B cell (primary cell): Measurements from ENCODE around the gene BPIFB1. TPM values are rescaled to one million over a fixed set of nuclear protein-coding genes. Genes with fewer than 3 reads are reported as not detected.

Source experiments
- ATAC-seq: fragments of 200-7000 bp; cut with Tn5 transposase; one replicate; pipeline ENCODE4 v1.10.0; 2021; ENCODE audit warnings: low read depth, mild to moderate bottlenecking, moderate number of reproducible peaks, moderate library complexity
- CTCF ChIA-PET: fragments of 350-600 bp; sonication (Branson Sonifier 250); formaldehyde crosslinking; loops from one replicate; lab custom pipeline; 2021; ENCODE audit warnings: antibody characterized with exemption, inconsistent platforms; lab: Charles Lee
- POLR2A ChIA-PET: fragments of 350-600 bp; sonication (Branson Sonifier 250); formaldehyde crosslinking; loops from one replicate; lab custom pipeline; 2021; ENCODE audit warnings: antibody characterized with exemption; lab: Charles Lee
- DNase-seq: peaks from one replicate; pipeline ENCODE4 v3.0.0; 2013
- H2AFZ ChIP-seq: 2 replicates; pipeline ENCODE4 v1.6.1; 2012; ENCODE audit warnings: mild to moderate bottlenecking, low read depth, low read length; ENCODE audit not compliant: insufficient read depth, poor library complexity, severe bottlenecking
- H3K27ac ChIP-seq, 2 donors: 1 replicate in 1 of 2; 2 replicates in 1 of 2; pipeline ENCODE4 v1.5.1; 2012 to 2013; ENCODE audit warnings: low read length in 2 of 2, mild to moderate bottlenecking in 2 of 2, moderate library complexity in 1 of 2
- H3K27me3 ChIP-seq, 4 experiments: fragments of 200-600 bp in 1 of 4; sonication (generic) in 1 of 4; replicated peaks in 1 of 4; 1 replicate in 2 of 4; 2 replicates in 2 of 4; pipeline versions ENCODE4 v1.6.1 to v1.7.0; 2013 to 2016; ENCODE audit warnings: low read length in 3 of 4, mild to moderate bottlenecking in 2 of 4, mixed read lengths in 1 of 4, moderate library complexity in 1 of 4; ENCODE audit not compliant: insufficient read depth in 4 of 4, control insufficient read depth in 3 of 4; ENCODE audit errors: control extremely low read depth in 1 of 4
- H3K36me3 ChIP-seq, 2 experiments: replicated peaks in 1 of 2; 1 replicate in 1 of 2; 2 replicates in 1 of 2; pipeline versions ENCODE4 v1.6.1 to v1.7.1; 2013; ENCODE audit warnings: low read length in 1 of 2; ENCODE audit not compliant: insufficient read depth in 2 of 2, control insufficient read depth in 1 of 2; ENCODE audit errors: control extremely low read depth in 1 of 2, extremely low read depth in 1 of 2
- H3K4me1 ChIP-seq, 2 donors: fragments of 200-600 bp in 1 of 2; sonication (generic) in 1 of 2; 1 replicate in 1 of 2; 2 replicates in 1 of 2; pipeline versions ENCODE4 v1.5.1 to v1.6.1; 2013 to 2017; ENCODE audit warnings: low read length in 2 of 2; ENCODE audit not compliant: control insufficient read depth in 2 of 2, insufficient read depth in 2 of 2
- H3K4me2 ChIP-seq: replicated peaks from 2 replicates; pipeline ENCODE3; 2012; ENCODE audit warnings: mild to moderate bottlenecking, low read depth, low read length; ENCODE audit not compliant: poor library complexity, severe bottlenecking
- H3K4me3 ChIP-seq, 5 experiments: fragments of 200-600 bp in 1 of 5; sonication (generic) in 1 of 5; 1 replicate in 3 of 5; 2 replicates in 2 of 5; pipeline versions ENCODE4 v1.5.1 to v1.7.0; 2011 to 2016; ENCODE audit warnings: low read length in 4 of 5, mild to moderate bottlenecking in 4 of 5, low read depth in 2 of 5, control low read depth in 1 of 5, moderate library complexity in 1 of 5; ENCODE audit not compliant: insufficient read depth in 1 of 5; ENCODE audit errors: control extremely low read depth in 1 of 5, extremely low read depth in 1 of 5
- H3K79me2 ChIP-seq: fragments of 200-600 bp; sonication (generic); one replicate; pipeline ENCODE4 v1.6.0; 2016; ENCODE audit warnings: low read length; ENCODE audit not compliant: control insufficient read depth, insufficient read depth
- H3K9ac ChIP-seq: fragments of 200-600 bp; sonication (generic); 2 replicates; pipeline ENCODE4 v1.6.1; 2017; ENCODE audit warnings: mild to moderate bottlenecking, low read length, moderate library complexity
- H3K9me3 ChIP-seq, 3 donors: one replicate each; pipeline versions ENCODE4 v1.6.1 to v1.7.1; 2013; ENCODE audit warnings: low read length in 2 of 3; ENCODE audit not compliant: control insufficient read depth in 2 of 3, insufficient read depth in 1 of 3; ENCODE audit errors: control extremely low read depth in 1 of 3
- H4K20me1 ChIP-seq: 2 replicates; pipeline ENCODE4 v1.6.0; 2012; ENCODE audit warnings: mild to moderate bottlenecking, low read length; ENCODE audit not compliant: insufficient read depth, control insufficient read depth, poor library complexity, severe bottlenecking
- H3K27ac Mint-ChIP-seq: one replicate; pipeline ENCODE4 v1.8.0; 2021; ENCODE audit warnings: mixed read lengths
- H3K27me3 Mint-ChIP-seq: one replicate; pipeline ENCODE4 v1.8.0; 2021; ENCODE audit warnings: mixed read lengths
- H3K4me1 Mint-ChIP-seq: one replicate; pipeline ENCODE4 v1.8.0; 2021; ENCODE audit warnings: mixed read lengths
- H3K4me3 Mint-ChIP-seq: one replicate; pipeline ENCODE4 v1.8.0; 2021; ENCODE audit warnings: mixed read lengths
- H3K9me3 Mint-ChIP-seq: one replicate; pipeline ENCODE4 v1.8.0; 2022; ENCODE audit warnings: mixed read lengths; ENCODE audit not compliant: insufficient read depth
- CTCF ChIP-seq: fragments of 200-600 bp; IDR thresholded peaks from one replicate; pipeline ENCODE4 v1.8.0; 2022; ENCODE audit warnings: antibody characterized with exemption, mild to moderate bottlenecking
- EZH2 ChIP-seq: IDR thresholded peaks from 2 replicates; pipeline ENCODE4 v1.6.1; 2012; ENCODE audit warnings: borderline replicate concordance, low read depth, mild to moderate bottlenecking, moderate library complexity, low read length; ENCODE audit not compliant: insufficient read depth, poor library complexity, severe bottlenecking
- WGBS: methylation state at CpG from one replicate; pipeline ENCODE4 v1.1.5; 2013; ENCODE audit warnings: missing lambda C conversion rate; ENCODE audit not compliant: insufficient coverage; 5-methylcytosine and 5-hydroxymethylcytosine counted together
- intact Hi-C: fragments of 100-400 bp; cut with micrococcal nuclease; formaldehyde crosslinking; loops from one replicate; pipeline ENCODE4 v1.10.0; 2022
- polyA plus RNA-seq: library from polyadenylated mRNA; depleted of rRNA; stranded (reverse); fragments of >200 nt; gene quantifications from 2 replicates; pipeline ENCODE4 v1.2.3, GENCODE V29; 2012
- total RNA-seq, 2 donors: library from RNA; stranded (reverse); fragments of 120-200 nt in 1 of 2; gene quantifications; 1 replicate in 1 of 2; 2 replicates in 1 of 2; pipeline versions ENCODE4 v1.2.3 to v1.2.4, GENCODE V29; 2013 to 2022

The BPIFB1 gene
- total and polyA plus RNA-seq, 2 donors (not counting 1 experiment from before 2014, with no cell fraction given): not detected

GRCh38 chr20:33328157-33329137, 45.4 kb downstream of the BPIFB1 start:
- Histone ChIP-seq H3K27me3 (peaks cover 0 to 15% (median 0%) of the 10 kb centered on the region in 4 experiments), H2AFZ (no peak overlapping the region), H3K27ac (no peak overlapping the region), H3K4me1 (no peaks in the 10 kb centered on the region), H3K4me3 (no peak overlapping the region), H3K9me3 (peaks cover 0 to 2% (median 0%) of the 10 kb centered on the region in 3 donors), H3K9ac (no peak overlapping the region), H3K36me3 (no peaks in the 10 kb centered on the region), H4K20me1 (no peaks in the 10 kb centered on the region), H3K4me2 (no peak overlapping the region), H3K79me2 (no peaks in the 10 kb centered on the region)
- H3K9me3 Mint-ChIP-seq: no peaks in the 10 kb centered on the region
- H3K4me3 Mint-ChIP-seq: no peak overlapping the region
- no peaks in the 10 kb centered on the region for H3K4me1 Mint-ChIP-seq
- 85% methylated on average over 18 of the region's 23 CpGs for WGBS
- H3K27ac Mint-ChIP-seq: no peak overlapping the region
- peaks cover 26% of the 10 kb centered on the region for H3K27me3 Mint-ChIP-seq
- TF ChIP-seq CTCF (no peak), EZH2 (no peak)
- DNase-seq (no peak), ATAC-seq (no peak)
- ChIA-PET CTCF (no interaction called here), POLR2A (no interaction called here)
- intact Hi-C loops: no loop called here

GRCh38 chr20:33332905-33333456, 50.0 kb downstream of the BPIFB1 start:
- H3K4me3 Mint-ChIP-seq: no peak overlapping the region
- 83% methylated on average over 19 of the region's 20 CpGs for WGBS

More at GRCh38 chr20:33332905-33333456, 50.0 kb downstream of the BPIFB1 start:
- Histone ChIP-seq H4K20me1 (no peaks in the 10 kb centered on the region), H3K36me3 (no peaks in the 10 kb centered on the region), H3K9ac (no peak overlapping the region), H3K4me3 (no peak overlapping the region), H2AFZ (no peak overlapping the region), H3K27me3 (peaks cover 0 to 12% (median 0%) of the 10 kb centered on the region in 4 experiments), H3K27ac (no peak overlapping the region), H3K4me2 (no peak overlapping the region), H3K4me1 (peaks cover 3 to 11% of the 10 kb centered on the region in 2 donors), H3K79me2 (no peaks in the 10 kb centered on the region), H3K9me3 (no peaks in the 10 kb centered on the region)
- peaks cover 14% of the 10 kb centered on the region for H3K27me3 Mint-ChIP-seq
- no peak for TF ChIP-seq EZH2
- no peak for TF ChIP-seq CTCF
- DNase-seq (no peak), ATAC-seq (no peak)
- POLR2A ChIA-PET: no interaction called here
- CTCF ChIA-PET: no interaction called here
- peaks cover 3% of the 10 kb centered on the region for H3K9me3 Mint-ChIP-seq
- intact Hi-C loops: no loop called here
- H3K27ac Mint-ChIP-seq: no peak overlapping the region
- peaks cover 9% of the 10 kb centered on the region for H3K4me1 Mint-ChIP-seq
